ENCODE measurements around the gene VSTM2L.

Gene VSTM2L

DNA sequence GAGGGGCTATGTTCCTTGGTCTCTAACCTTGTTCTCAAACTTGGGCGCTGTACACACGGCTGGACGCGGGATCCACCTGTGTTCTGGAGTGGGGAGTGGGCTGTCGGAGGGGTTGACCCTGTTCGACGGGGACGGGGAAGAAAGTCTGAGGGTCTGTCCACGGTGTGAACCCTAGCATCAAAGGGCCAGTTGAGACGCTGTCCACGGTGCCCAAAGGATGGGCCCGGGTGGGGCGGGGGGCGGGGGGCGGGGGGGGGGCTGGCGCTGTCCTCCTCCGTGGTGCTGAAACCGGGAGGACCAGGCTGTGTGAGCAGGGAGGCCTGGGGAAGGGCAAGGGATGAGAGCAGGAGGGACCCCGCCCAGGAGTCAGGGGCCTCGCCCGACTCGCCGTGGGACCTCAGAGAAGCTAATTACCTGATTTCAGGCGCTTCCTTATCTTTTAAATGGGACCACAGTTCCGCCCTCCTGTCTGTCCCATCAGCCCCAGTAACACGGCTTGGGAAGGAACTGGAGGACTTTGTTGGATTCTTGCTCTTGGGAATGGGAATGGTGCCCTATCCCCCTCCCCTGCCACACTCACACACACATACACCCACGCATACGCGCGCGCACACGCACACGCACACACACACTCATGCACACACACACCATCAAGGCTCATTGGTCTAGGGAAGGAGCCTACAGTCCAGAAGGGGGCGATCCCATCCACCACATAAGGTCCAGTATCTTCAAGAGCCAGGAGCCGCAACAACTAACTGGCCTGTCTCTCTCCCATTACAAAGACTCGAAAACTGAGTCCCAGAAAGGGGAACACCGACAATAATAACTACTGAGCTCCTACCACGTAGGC is 1.0 kb upstream of the VSTM2L start:
- DNase-seq = no peak

DNA sequence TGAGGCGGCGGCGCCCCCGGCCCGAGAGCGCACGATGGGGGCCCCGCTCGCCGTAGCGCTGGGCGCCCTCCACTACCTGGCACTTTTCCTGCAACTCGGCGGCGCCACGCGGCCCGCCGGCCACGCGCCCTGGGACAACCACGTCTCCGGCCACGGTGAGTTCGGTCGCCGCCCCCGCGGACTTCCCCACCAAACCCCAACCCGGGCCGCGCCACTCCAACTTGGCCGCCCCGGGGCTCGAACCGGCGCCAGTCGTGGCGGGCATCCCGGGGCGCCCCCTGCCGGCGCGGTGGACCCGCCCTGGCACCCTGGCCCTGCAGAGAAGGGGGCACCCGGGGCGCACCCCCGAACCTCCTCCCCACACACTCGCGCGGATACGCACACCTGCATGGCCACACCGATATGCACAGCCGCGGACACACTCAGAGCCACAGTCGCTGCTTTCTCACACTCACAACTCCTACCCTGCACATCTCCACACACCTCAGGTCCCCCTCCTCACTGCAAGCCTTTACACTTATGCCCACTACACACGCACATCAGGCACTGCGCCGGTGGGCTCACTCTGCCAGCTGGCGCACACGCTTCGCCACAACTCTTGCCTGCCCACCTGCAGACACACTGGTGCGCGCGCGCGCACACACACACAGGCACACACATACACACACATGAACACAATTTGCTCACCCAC is 535 bp downstream of the VSTM2L start:
- DNase-seq = no peak

DNA sequence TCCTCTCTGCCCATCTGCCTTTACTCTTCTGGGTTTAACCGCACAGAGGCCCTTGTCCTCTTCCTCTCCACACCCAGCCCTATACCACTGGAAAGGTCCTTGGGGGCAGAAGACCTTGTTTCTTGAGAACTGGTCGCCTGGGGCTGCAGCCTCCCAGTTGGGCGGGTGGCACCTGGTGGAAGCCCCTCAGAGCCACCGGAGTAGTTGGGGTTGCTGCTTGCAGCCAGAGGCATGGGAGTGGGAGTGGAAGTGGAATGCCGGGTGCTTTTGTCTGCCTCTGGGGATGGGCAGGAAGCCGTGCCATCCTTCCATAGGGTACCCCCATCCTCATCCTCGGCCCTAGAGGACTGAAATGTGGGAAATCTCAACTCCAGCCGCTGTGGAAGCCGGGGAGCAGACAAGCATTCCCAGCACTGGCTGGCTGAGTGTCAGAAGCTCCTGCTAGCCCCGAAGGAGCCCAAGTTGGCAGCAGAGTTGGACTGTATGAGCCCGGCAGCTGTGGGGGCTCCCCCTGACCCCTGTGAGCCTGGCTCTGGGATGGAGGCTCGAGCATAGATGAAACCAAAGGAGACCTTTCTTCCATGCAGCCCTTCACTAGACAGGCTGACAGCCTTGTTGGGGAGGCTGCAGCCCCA is 1.2 kb downstream of the VSTM2L start:
- no peak for DNase-seq

DNA sequence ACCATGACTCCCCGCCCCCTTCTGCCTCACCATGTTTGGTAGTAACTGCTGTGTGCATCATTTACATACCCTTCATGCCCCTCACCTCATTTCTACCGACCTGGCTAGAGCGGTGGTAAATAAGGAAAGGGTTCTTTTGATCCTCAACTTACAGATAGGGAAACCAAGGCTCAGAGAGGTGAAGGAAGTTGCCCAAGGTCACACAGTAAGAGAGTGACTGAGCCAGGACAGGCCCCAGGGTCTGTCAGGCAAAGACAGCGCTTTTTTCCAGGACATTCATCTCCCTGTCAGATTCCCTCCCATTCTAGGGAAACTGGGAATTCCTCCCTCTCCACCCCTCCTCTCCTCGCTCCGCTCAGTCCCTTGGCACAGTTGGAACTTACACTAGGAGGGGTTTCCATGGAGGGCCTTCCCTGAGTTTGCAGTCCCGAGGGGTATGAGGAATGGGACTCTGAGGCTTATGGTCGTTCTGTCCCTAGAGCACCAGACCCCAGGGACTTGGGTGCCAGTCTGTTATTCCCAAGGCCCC is 2.0 kb downstream of the VSTM2L start:
- no peak for DNase-seq

DNA sequence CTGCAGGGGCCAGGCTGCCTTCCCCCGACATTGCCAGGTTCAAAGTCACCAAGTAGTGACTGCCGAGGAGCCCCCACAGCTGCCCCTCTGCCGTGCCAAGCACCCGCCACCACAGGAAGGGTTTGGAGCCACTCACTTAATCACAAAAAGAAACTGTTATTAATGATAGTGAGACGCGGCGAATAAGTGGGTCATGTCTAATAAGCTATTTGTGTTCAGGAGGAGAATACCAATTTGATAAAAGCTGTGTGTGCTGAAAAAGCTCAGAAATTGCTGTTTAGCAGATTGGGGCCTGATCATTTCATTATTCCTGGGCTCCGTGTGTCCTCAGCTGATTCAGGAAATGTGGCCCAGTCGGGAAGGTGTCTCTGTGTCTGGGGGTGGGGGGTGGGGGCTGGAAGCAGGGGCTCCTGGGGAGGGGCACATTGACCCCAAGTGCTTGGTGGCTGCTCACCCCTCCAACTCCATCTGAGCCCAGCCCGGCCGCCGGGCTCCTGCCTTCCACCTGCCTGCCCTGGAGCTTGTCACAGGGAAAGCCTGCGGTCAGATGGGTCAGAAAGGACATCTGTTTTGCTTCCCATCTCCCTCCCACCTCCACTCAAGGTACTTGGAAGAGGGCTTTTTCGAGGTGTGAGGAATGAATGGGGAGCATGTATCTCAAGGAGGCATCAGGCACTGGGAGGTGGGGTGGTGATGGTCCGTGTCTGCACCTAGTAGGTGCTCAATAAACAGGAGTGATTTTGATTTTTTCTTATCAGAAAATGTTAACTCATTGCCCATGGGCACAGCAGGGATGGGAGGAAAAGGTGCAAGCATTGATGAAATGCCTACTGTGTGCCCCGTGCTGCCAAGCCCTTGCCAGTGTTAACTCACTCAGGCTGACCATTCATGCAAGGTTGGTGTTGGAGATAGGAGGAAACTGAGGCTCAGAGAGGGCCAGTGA is 3.0 kb downstream of the VSTM2L start:
- no peak for DNase-seq

DNA sequence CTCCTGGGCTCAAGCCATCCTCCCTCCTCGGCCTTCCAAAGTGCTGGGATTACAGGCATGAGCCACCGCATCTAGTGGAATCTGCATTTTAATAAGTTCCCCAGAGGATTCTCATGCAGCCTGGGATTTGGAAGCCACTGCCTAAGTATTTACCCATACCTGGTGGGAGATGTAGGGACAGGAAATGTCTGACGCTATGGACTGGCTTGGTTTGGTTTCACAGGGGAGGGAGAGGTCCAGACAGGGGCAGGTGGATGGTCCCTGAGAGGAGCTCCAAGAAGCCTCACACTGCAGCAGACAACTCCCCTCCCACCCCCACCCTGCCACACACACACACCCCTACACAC is 4.4 kb downstream of the VSTM2L start:
- DNase-seq = no peak

DNA sequence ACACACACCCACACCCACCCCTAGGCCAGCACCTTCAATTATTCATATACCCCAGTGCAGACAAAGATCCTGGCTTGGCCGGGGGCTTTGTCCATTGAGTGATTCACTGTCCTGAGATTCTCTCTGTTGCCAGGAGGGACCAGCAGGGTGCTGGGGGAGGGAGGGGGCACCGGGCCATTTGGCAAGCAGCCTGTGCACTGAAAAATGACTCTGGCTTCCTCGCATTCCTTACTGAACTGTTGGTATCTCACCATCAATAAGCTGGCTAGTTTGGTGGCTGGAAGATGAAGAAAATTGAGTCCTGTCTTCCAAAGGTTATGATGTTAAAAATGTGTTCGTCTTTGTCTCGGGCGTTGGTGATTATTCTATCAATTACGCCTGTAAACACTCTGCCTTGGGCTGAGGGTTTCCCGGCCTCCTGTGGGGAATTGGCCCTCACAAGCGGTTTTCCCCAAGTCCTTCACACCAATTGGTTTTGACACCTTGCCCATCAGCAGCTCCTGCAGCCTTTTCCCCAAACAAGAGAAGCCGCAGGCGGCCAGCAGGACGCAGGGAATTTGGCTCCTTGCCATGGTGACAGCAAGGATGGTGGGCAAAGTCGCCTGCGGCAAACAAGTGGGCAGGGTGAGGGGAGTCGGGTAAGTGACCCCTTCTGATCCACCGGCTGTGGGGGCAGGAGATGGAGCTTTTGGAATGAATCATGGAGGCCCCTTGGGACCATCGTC is 4.9 kb downstream of the VSTM2L start:
- DNase-seq = no peak

DNA sequence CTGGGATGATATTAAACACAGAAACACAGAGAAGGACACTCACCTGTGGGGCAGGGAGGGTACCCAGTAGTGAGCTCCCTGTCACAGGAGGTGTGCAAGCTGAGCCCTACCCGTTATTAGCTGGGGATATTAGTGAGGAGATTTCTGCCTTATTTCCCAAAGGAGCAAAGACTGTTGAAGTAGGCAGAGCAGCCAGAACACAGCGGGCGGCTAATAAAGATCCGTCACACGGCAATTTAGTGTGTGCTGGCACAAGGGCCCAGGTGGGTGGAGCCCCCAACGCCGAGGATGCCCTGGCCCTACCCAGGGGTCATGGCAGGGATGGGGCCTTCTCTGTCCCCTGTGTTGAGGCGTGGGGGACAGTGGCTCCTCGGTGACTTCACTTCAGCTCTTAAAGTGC is 8.3 kb downstream of the VSTM2L start:
- DNase-seq = no peak

DNA sequence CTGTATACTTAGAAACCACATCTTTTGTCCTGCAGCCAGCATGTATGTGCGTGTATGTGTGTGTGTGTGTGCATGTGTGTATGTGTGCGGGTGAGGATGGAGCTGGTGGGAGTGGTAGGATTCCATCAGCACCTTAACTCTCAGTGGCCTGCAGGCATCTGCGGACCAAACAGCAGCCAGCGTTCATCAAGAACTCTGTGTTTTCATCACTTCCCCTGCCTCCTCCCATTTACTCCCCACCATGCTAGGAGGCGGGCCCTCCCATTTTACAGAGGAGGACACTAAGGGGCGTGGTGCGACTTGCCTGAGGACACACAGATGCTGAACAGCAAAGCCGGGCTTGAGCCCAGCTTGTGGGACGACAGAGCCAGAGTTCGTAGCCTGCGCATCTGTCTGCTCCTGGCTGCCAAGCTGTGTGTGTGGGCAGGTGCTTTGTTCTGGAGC is 8.9 kb downstream of the VSTM2L start:
- DNase-seq = no peak

DNA sequence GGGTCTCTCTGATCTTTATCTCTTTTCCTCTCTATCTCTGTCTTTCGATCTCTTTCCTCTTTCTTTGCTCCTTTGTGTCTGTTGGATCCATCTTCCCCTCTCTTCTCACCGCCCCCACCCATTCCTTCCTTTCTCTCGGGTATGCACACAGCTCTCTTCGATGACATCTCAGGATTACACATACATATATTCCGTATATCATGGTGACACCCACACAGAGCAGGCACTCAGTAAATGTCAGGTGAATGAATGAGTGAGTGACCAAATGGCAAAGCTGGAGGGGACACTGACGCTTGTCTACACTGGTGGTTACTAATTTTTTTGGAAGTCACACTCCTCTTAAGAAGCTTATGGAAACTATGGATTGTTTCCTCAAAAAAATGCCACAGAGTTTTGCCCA is 9.9 kb downstream of the VSTM2L start:
- no peak for DNase-seq

DNA sequence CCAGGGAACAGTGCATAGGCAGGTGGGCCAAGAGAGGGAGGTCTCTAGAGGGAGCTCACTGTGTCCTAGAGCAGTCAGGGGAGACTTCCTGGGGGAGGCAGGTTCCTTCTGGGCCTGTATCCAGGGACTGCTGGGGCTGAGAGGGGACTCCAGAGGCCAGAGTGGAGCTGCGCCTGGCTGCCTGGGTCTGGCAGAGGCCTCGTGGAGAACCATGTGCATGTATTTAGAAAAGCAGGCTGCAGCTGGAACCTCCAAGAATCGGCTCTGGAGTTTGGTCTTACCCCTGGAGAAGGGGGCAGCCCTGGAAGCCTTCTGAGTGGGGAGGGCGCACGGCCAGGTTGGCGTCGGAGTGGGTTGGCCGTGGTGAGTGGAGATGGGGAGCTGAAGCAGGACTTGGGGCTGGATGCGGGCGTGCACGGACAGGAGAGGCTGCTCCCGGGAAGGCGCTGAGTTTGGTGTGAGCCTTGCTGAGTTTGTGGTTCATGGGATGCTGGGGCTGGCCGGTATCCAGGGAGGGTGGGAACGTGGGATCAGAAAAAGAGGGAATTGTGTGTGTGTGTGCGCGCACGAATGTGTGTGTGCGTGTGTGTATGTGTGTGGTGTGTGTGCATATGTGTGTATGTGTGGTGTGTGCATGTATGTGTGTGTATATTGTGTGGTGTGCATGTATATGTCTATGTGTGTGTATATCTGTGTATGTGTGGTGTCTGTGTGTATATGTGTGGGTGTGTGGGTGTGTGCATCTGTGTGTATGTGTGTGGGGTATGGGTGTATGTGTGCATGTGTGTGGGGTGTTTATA is 10.8 kb downstream of the VSTM2L start:
- DNase-seq = no peak

DNA sequence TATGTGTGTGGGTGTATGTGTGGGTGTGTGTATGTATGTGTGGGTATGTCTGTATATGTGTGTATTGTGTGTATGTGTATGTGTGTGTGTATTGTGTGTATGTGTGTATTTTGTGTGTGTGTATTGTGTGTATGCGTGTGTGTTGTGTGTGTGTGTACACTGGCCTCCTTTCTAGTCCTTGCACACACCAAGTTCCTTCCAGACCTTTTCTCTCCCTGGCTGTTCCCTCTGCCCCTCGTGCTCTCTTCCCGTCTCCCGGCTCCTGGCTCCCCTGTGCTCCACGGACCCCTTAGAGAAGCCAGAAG is 11.4 kb downstream of the VSTM2L start:
- no peak for DNase-seq

DNA sequence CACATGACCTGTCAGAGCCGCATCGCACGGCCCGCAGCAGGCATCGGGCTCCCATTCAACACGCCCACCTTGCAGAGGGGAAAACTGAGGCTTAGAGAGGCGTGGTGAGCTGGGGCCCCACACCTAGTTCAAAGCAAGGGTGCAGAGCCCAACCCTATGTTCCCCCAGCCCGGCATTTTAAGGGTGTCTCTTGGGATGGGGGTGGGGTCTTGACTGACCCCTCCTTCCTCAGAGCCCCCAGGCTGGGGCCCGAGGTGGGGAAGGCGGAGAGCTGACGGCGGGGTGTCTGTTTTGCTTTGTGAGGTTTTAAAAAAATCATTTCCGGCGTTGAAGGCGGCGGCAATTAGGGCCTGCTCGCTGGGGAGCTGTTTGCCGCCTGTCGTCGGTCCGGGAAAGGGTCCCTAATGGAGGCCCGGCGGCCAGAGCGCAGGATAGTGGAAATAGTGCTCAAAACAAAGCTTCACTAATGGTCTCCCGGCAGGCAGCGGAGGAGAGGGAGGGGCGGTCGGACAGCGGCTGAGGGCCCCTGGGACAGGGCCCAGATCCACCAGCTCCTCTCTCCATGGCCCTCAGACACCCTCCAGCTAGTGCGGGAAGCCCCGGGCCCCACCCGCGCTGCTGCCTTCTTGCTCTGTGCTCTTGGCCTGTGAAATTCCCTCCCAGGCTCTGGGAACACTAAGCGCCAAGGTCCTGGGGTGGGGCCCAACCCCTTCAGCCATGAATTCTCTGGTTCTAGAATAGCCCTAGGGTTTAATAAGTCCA is 11.9 kb downstream of the VSTM2L start:
- no peak for DNase-seq

DNA sequence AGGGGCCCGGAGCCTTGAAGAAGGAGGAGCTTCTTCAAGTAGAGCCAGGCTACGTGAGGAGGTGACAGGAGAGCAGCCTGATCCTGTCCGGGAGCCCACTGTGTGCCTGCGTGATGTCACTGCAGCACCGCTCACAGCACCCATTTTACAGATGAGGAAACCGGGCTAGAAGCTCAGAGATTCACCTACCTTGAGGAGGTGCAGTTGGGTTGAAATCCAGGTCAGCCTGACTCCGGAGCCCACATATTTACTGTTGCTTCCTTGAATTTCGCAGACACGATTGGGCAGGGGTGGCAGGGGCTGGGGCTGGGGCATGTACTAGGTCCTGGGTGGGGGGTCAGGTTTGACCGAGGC is 12.5 kb downstream of the VSTM2L start:
- DNase-seq = no peak

DNA sequence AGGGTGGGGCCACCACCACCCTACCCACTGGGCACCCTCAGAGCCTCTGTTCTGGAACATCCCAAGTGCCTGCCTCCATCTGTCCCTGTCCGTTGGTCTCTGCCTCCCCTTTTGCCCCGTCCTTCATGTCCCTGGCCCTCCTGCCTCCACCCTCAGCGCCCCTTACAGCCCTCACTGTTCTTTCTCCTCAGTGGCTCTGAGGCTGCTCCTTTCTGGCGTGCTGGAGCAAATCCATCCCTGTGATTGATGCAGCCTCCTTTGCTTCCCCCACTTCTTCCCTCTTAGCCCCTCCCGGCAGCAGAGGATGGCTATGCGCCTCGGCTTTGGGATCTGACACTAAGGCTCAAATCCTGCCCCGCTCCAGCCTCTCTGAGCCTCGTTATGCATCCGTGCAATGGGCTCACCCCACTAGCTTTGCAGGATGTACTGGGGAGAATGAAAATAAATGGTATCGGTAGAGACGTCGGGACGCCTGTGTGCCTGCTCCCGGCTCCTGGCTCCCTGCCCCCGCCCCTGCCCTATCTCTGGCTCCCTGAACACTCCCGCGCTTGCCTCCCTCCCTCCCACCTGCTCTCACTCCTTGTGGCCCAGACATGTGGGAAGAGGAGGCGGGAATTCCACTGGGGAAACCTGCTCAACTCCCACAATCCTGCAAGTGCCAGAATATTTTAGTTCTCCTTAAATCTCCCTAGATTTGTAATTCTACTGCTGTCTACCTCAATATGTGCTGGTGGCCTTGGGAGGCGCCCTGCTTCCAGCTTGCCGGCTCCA is 13.1 kb downstream of the VSTM2L start:
- no peak for DNase-seq

DNA sequence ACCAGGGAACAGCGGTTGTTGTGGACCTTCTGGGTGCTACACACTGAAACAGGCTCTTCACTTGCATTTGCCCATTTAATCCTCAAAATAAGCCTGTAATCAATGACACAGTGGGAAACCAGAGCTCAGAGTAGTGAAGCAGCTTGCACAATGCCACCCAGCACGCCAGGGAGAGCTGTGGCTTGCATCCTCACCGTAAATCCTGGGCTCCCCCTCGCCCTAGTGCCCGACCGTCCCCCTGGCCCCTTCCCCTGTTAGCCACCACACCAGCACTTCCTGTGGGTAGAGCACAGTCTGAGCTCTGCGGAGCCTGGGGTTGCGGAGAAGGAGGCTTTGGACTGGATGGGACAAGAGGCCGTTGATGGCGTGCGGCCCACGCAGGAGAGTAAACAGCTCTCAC is 14.5 kb downstream of the VSTM2L start:
- no peak for DNase-seq

DNA sequence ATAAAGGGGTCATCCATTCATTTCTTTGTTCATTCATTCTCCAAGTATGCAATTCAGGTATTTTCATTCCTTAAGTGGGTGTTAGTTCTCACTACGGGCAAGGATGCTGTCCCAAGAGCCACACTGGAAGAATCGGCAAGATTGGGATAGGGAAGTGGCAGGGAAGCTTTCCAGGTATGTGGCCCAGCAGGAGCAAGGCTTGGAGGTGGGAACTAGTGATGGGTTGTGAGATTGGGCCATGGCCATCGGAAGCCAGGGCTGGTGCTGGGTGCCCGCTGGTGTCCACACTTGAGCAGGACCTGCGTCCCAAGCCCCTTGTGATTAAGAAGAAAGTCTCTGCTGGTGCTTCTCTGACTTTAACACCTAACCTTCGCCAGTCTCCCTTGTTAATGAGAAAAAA is 15.1 kb downstream of the VSTM2L start:
- DNase-seq = no peak

DNA sequence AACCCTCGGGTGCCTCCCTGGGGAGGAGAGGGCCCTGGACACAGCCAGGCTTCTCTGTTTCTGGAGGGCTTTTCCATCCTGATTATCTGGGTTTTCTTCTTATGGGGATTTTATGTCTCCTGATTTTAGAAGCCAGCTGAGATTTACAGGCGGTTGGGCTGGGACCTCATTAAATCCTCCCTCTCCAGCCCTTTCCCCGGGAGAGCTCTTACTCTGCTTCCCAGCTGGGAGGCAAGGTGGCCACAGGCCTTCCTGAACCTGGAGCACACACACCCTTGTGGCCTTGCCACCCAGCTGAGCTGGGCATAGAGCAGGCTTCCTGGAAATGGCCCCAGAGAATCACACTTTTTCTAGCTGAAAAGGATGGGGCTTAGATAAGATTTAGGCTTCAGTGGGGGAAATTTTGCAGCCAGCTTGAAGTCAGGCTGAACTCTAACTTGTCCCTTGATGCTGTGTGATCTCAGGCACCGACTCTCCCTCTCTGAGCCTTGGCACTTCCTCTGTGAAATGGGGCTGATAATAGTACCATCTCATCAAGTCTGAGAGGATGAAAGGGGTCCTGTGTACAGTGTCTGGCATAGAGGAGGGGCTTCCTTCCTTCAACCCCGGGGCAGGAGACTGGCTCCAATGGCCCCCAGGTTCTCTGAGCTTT is 16.6 kb downstream of the VSTM2L start:
- no peak for DNase-seq

DNA sequence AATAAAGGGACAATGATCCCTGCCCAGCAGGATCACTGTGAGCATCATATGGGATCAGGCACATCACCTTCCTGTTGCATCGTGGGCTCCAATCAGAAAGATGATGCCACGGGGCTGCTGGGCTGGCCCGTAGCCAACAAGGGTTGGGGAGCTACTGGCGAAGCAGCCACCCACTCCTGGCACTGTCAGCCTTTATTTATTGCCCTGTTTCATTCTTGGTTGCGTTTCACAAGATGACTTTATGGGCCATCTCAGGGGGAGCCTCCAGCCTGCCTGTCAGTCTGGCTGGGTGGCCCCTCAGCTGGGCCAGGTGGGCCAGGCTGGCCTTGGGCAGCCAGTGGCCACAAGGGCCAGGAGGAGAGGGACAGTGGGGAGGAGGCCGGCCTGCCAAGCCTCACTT is 17.3 kb downstream of the VSTM2L start:
- DNase-seq = no peak
